Common myeloid progenitor, CD34-positive (primary cell): ENCODE data around the gene ZNF710.

Experiments used
- CTCF ChIA-PET: fragments of 350-600 bp; sonication (Branson Sonifier 250); formaldehyde crosslinking; loops from one replicate; lab custom pipeline; 2021; ENCODE audit warnings: antibody characterized with exemption; lab: Charles Lee
- POLR2A ChIA-PET: fragments of 350-600 bp; sonication (Branson Sonifier 250); formaldehyde crosslinking; loops from one replicate; lab custom pipeline; 2021; ENCODE audit warnings: antibody characterized with exemption; lab: Charles Lee
- DNase-seq, 3 donors: peaks; one replicate each; pipeline versions ENCODE4 v3.0.0 to v3.0.0-alpha.2; 2013
- H3K27ac ChIP-seq, 2 experiments: 1 replicate in 1 of 2; 2 replicates in 1 of 2; pipeline ENCODE4 v1.7.0; 2013; ENCODE audit warnings: inconsistent platforms in 2 of 2, low read length in 2 of 2, mild to moderate bottlenecking in 2 of 2, low read depth in 1 of 2, moderate library complexity in 1 of 2; ENCODE audit not compliant: severe bottlenecking in 2 of 2, insufficient read depth in 1 of 2, poor library complexity in 1 of 2
- H3K27me3 ChIP-seq, 5 experiments: replicated peaks in 2 of 5; 1 replicate in 3 of 5; 2 replicates in 2 of 5; pipeline versions ENCODE4 v1.6.1 to v1.7.0; 2013; ENCODE audit warnings: low read length in 4 of 5, mild to moderate bottlenecking in 2 of 5, moderate library complexity in 2 of 5, inconsistent platforms in 1 of 5; ENCODE audit not compliant: insufficient read depth in 5 of 5, control insufficient read depth in 4 of 5
- H3K36me3 ChIP-seq, 4 experiments: 1 replicate in 2 of 4; 2 replicates in 2 of 4; pipeline versions ENCODE4 v1.6.1 to v1.7.0; 2013; ENCODE audit warnings: low read length in 3 of 4, control low read depth in 1 of 4, mild to moderate bottlenecking in 1 of 4; ENCODE audit not compliant: control insufficient read depth in 4 of 4, insufficient read depth in 4 of 4
- H3K4me1 ChIP-seq, 4 experiments: 1 replicate in 3 of 4; 2 replicates in 1 of 4; pipeline versions ENCODE4 v1.6.1 to v1.7.1; 2013; ENCODE audit warnings: low read length in 3 of 4, mild to moderate bottlenecking in 3 of 4, control low read depth in 1 of 4, inconsistent platforms in 1 of 4, moderate library complexity in 1 of 4; ENCODE audit not compliant: control insufficient read depth in 4 of 4, insufficient read depth in 4 of 4; ENCODE audit errors: control extremely low read depth in 1 of 4
- H3K4me3 ChIP-seq, 7 experiments: 1 replicate in 4 of 7; 2 replicates in 3 of 7; pipeline versions ENCODE4 v1.5.1 to v1.7.0; 2013; ENCODE audit warnings: mild to moderate bottlenecking in 7 of 7, low read length in 6 of 7, moderate library complexity in 6 of 7, inconsistent platforms in 2 of 7, low read depth in 2 of 7, control low read depth in 1 of 7; ENCODE audit not compliant: insufficient read depth in 4 of 7, control insufficient read depth in 1 of 7; ENCODE audit errors: extremely low read depth in 1 of 7
- H3K9me3 ChIP-seq, 5 experiments: 1 replicate in 4 of 5; 2 replicates in 1 of 5; pipeline versions ENCODE4 v1.6.1 to v1.7.1; 2013; ENCODE audit warnings: low read length in 4 of 5, mild to moderate bottlenecking in 2 of 5, inconsistent platforms in 1 of 5, low read depth in 1 of 5, moderate library complexity in 1 of 5; ENCODE audit not compliant: control insufficient read depth in 4 of 5, insufficient read depth in 2 of 5; ENCODE audit errors: control extremely low read depth in 1 of 5
- WGBS: methylation state at CpG from one replicate; pipeline ENCODE4 v1.1.5; 2013; ENCODE audit not compliant: insufficient coverage; 5-methylcytosine and 5-hydroxymethylcytosine counted together

The ZNF710 gene

GRCh38 chr15:90020936-90021507, 19.9 kb downstream of the ZNF710 start:
- CTCF ChIA-PET = interaction anchor here (1.3 to 11.3 kb wide), 3 partner anchors 12 to 49 kb away, joined by 3 to 63 read pairs (median 4); no protein-coding TSS in a partner anchor

DNA sequence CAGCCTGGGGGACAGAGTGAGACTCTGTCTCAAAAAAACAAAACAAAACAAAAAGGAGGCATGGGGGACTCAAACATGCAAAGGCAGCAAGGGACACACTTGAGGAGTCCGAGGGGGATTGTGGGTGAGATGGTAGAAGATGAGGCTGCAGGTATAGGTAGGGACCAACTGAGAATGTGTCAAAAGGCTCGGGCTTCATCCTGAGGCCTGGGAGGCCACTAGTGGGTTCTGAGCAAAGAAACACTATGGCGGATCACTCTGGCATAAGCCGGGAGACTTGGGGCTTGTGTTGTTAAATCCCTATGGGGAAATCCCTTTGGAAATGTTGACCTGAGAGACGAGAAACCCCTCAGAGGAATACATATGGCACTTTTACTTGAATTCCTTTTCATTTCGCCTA, 21.2 kb downstream of the ZNF710 start:
- Histone ChIP-seq H3K4me1 (peaks cover 2 to 56% (median 22%) of the 10 kb centered on the region in 4 experiments), H3K4me3 (no peak overlapping the region), H3K27me3 (no peaks in the 10 kb centered on the region), H3K27ac (no peak overlapping the region), H3K9me3 (no peaks in the 10 kb centered on the region), H3K36me3 (peaks cover 0 to 12% (median 0%) of the 10 kb centered on the region in 4 experiments)
- no peak for DNase-seq
- ChIA-PET POLR2A (no interaction called here), CTCF (interaction anchor here (1.3 to 11.3 kb wide), 3 partner anchors 11 to 49 kb away, joined by 4 to 63 read pairs (median 4); no protein-coding TSS in a partner anchor)
- 100% methylated on average over 3 of the region's 6 CpGs for WGBS

More at GRCh38 chr15:90020936-90021507, 19.9 kb downstream of the ZNF710 start:
- Histone ChIP-seq H3K27me3 (no peaks in the 10 kb centered on the region), H3K4me1 (peaks cover 2 to 60% (median 22%) of the 10 kb centered on the region in 4 experiments), H3K4me3 (no peak overlapping the region), H3K27ac (no peak overlapping the region), H3K36me3 (peaks cover 0 to 12% (median 0%) of the 10 kb centered on the region in 4 experiments), H3K9me3 (no peaks in the 10 kb centered on the region)
- POLR2A ChIA-PET = interaction anchor here (0.6 kb wide), 1 partner anchor 14 kb away, joined by 3 read pairs; no protein-coding TSS in a partner anchor
- no peak for DNase-seq
- 90% methylated on average over 10 of the region's 10 CpGs for WGBS

DNA sequence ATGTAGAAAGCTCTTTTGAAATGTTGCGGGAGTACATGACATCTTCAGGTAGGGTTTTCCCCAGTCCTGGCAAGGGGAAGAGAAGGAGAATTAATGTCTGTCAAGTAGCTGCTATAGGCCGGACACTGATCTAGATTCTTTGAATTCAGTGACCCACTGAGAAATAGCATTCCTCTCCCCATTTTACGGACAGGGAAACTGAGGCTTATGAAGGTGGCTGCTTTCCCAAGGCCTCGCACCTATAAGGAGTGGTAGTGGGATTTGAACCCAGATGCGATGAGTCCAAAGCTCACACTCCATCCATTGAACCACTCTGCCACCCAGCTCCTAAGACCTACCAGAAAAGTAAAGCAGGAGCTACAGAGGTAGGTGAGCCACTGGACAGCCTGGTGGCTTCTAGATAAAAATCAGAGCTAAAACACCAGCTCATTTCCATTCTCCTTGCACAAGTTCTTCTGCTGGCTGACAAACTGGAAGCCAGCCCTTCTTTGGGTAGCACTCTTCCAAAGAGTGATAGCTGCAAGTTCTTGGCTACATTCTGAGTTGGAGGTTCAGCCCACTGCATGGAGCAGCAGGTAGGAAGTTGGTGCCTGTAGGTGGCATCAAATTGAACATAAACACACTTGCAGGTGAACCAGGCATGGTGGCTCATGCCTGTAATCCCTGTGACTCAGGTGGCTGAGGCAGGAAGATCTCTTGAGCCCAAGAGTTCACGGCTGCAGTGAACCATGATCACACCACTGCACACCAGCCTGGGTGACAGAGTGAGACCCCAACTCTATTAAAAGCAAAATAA, 22.0 kb downstream of the ZNF710 start:
- ChIA-PET CTCF (interaction anchor here (0.9 to 11.3 kb wide), 6 partner anchors 10 to 102 kb away, joined by 3 to 63 read pairs (median 4); no protein-coding TSS in a partner anchor), POLR2A (no interaction called here)
- Histone ChIP-seq H3K4me1 (peaks cover 2 to 55% (median 22%) of the 10 kb centered on the region in 4 experiments), H3K9me3 (peaks cover 0 to 1% (median 0%) of the 10 kb centered on the region in 5 experiments), H3K4me3 (no peak overlapping the region), H3K36me3 (peaks cover 0 to 12% (median 0%) of the 10 kb centered on the region in 4 experiments), H3K27ac (no peak overlapping the region), H3K27me3 (no peaks in the 10 kb centered on the region)
- 96% methylated on average over 3 of the region's 6 CpGs for WGBS
- no peak for DNase-seq

GRCh38 chr15:90024406-90024805, 23.3 kb downstream of the ZNF710 start:
- peaks cover 0 to 18% (median 3%) of the 10 kb centered on the region in 4 experiments for H3K36me3 ChIP-seq
- 95% methylated on average over 3 of the region's 4 CpGs for WGBS
- H3K27ac ChIP-seq = no peak overlapping the region
- H3K4me3 ChIP-seq = no peak overlapping the region
- no peaks in the 10 kb centered on the region for H3K27me3 ChIP-seq
- ChIA-PET CTCF (interaction anchor here (11.3 kb wide), 1 partner anchor 9 kb away, joined by 63 read pairs; no protein-coding TSS in a partner anchor), POLR2A (no interaction called here)
- no peak for DNase-seq
- peaks cover 0 to 45% (median 20%) of the 10 kb centered on the region in 4 experiments for H3K4me1 ChIP-seq
- H3K9me3 ChIP-seq = peaks cover 0 to 1% (median 0%) of the 10 kb centered on the region in 5 experiments

DNA sequence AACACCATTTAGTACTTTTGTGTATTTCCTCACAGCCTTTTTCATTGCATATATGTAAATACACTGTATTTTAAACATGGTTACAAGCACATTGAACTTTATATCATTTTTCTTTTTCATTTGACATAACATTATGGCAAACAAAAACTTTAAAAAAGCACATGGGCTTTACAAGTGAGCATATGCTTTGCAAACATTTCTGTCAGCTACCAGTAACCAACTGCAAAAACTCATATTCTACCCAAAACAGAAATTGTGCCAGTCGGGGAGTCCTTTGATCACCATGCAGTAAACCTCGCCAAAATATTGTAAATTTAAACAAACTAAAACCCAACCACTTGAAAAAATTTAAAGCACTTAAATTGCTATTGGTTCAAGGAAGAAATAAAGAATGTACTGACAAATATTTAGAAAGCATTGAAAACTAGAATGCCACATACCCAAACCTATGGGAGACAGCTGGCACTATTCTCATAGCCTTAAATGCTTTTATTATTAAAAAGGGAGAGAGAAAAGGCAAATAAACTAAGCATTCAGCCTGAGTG, 24.4 kb downstream of the ZNF710 start:
- CTCF ChIA-PET = interaction anchor here (11.3 kb wide), 1 partner anchor 8 kb away, joined by 63 read pairs; no protein-coding TSS in a partner anchor
- Histone ChIP-seq H3K27ac (no peak overlapping the region), H3K4me1 (peaks cover 0 to 37% (median 8%) of the 10 kb centered on the region in 4 experiments), H3K36me3 (peaks cover 0 to 18% (median 3%) of the 10 kb centered on the region in 4 experiments), H3K4me3 (no peak overlapping the region), H3K27me3 (no peaks in the 10 kb centered on the region), H3K9me3 (peaks cover 0 to 1% (median 0%) of the 10 kb centered on the region in 5 experiments)
- no CpG with 5 or more reads among the region's 2 CpGs for WGBS
- no peak for DNase-seq
- POLR2A ChIA-PET = interaction anchor here (0.5 to 0.6 kb wide), 2 partner anchors 98 to 236 kb away, joined by 3 to 4 read pairs; no protein-coding TSS in a partner anchor

- 92% methylated on average over 5 of the region's 5 CpGs for WGBS
- POLR2A ChIA-PET = no interaction called here
- Histone ChIP-seq H3K36me3 (peaks cover 0 to 6% (median 3%) of the 10 kb centered on the region in 4 experiments), H3K4me3 (no peak overlapping the region), H3K4me1 (peaks cover 8 to 46% (median 22%) of the 10 kb centered on the region in 4 experiments), H3K27ac (no peak overlapping the region), H3K9me3 (peaks cover 0 to 1% (median 0%) of the 10 kb centered on the region in 5 experiments), H3K27me3 (no peaks in the 10 kb centered on the region)
- CTCF ChIA-PET = interaction anchor here (2.4 kb wide), 1 partner anchor 11 kb away, joined by 6 read pairs; no protein-coding TSS in a partner anchor
- DNase-seq = no peak
Observed at GRCh38 chr15:90028376-90028944, 27.3 kb downstream of the ZNF710 start.
